Stimulated activated CD4-positive, alpha-beta T cell treated with anti-CD3 and anti-CD28 coated beads, Interleukin-12 subunit alpha, Interleukin-12 subunit beta, amount 100 ng/mL, for 24 hours (primary cell): ENCODE data around the gene LUC7L.

Experiments
- DNase-seq, 2 experiments: peaks; one replicate each; pipeline ENCODE4 v3.0.0-alpha.2; 2020; ENCODE audit warnings: low read depth in 2 of 2

The LUC7L gene

DNA sequence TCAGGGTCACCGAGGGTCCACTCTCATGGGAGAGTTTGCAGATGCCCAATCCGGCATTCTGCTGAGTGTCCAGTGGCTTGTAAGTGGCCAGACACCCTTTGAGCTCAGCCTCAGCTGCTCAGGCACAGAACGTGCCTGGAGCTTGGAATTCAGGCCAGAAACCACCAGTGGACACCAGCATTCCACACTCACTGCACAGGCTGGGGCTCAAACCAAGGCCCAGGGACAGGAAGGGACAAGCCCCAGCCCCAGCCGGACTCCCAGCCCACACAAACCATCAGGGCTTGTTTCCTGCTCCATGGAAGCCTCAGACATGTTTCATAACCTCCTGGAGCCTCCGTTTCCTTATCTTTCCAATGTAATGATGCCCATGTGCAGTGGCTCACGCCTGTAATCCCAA is 85.8 kb downstream of the LUC7L start:
- no peak for DNase-seq

DNA sequence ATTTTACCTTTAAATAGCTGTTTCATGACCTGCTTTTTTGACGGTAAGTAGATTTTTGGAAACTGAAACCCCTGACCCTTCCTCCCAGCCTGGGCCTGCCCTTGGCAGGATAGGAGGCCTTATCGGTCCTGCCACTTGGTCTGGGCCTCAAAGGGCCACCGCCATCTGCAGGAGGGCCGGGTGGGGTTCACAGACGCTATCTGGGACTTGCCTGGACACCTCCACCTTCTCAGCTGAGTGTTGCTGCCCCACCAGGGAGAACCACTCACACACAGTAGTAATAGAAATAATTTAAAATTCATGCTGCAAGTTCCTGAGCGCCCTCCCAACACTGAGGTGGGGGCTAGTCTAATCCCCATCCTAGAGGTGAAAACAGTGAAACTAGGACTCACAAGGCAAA is 86.2 kb downstream of the LUC7L start:
- no peak for DNase-seq

DNA sequence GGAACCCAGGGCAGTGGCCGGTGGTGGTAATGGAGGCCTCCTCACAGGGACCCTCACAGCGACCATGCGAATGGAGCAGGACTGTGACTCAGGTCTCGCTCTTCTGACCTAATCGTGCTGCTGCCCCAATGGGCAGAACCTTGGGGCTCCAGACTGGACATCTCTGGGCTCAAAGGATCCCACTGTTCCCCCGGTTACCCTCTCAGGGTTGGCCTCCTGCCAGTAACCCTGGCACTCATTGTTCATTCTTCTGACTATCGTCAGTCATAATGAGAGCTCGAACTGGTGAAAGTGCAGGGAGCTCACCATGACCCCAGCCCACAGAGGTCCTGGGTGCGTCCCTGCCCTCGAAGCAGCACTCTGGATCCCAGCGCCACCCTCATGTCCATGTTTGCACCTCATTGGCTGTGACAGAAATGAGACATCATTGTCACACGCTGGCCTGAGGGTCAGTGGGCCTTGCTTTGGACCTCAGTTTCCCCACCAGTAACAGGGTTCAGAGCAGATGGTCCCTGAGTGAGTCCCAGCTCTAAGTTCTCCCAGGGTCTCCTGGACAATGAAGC is 86.8 kb downstream of the LUC7L start:
- DNase-seq = no peak

DNA sequence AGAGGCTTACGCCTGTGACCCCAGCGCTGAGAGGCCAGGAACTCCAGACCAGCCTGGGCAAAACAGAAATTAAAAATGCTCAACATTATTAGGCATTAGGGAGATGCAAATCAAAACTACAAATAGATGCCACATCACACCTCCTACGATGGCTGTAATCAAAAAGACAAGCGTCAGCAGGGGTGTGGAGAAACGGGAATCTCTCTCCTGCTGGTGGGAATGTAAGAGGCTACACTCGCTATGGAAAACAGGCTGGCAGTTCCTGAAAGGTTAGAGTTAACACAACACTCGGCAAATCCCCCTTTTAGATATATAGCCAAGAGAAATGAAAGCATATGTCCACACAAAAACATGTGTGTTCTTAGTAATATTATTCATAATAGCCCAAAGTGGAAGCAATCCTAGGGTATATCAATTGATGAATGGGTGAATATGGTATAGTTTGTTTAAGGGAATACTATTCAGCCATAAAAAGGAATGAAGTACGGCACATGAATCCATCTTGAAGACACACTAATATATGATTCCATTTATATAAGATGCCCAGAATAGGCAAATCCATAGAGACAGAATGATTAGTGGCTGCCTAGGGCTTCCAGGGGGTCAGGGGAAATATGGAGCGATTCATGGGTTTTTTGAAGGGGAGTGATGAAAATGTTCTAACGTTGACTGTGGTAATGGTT is 88.9 kb downstream of the LUC7L start:
- no peak for DNase-seq
